GM21526 (cell line): ENCODE data around the gene SLC6A16.
"Not testable (repeated sequence)": the region's sequence is repeated elsewhere in the genome, so short reads cannot be mapped to it uniquely, and the experiment has no call there.

ENCODE experiments used
- ATAC-seq: cut with Tn5 transposase; IDR thresholded peaks from one replicate; pipeline ENCODE4 v1.9.1; 2021; ENCODE audit warnings: moderate library complexity; ENCODE audit not compliant: unreplicated experiment, low FRiP score

SLC6A16 gene

GRCh38 chr19:49287141-49287770, 37.7 kb downstream of the SLC6A16 start:
- ATAC-seq: no peak

GRCh38 chr19:49282184-49282583, 42.8 kb downstream of the SLC6A16 start:
- ATAC-seq: no peak

GRCh38 chr19:49272204-49272603, 52.8 kb downstream of the SLC6A16 start:
- no peak for ATAC-seq

- no peak for ATAC-seq
Observed at GRCh38 chr19:49271080-49271753, 53.8 kb downstream of the SLC6A16 start.

GRCh38 chr19:49266409-49266808, 58.6 kb downstream of the SLC6A16 start:
- ATAC-seq: not testable (repeated sequence)

GRCh38 chr19:49264258-49264657, 60.7 kb downstream of the SLC6A16 start:
- ATAC-seq: no peak

- no peak for ATAC-seq
Observed at GRCh38 chr19:49261602-49262001, 63.4 kb downstream of the SLC6A16 start.

GRCh38 chr19:49256691-49257090, 68.3 kb downstream of the SLC6A16 start:
- ATAC-seq: no peak

- ATAC-seq: no peak
Observed at GRCh38 chr19:49255674-49256073, 69.3 kb downstream of the SLC6A16 start.

- no peak for ATAC-seq
Observed at GRCh38 chr19:49249933-49250332, 75.1 kb downstream of the SLC6A16 start.

- no peak for ATAC-seq
Observed at GRCh38 chr19:49247676-49248075, 77.3 kb downstream of the SLC6A16 start.

- ATAC-seq: no peak
Observed at GRCh38 chr19:49244256-49244655, 80.7 kb downstream of the SLC6A16 start.

- no peak for ATAC-seq
Observed at GRCh38 chr19:49243726-49244125, 81.3 kb downstream of the SLC6A16 start.

GRCh38 chr19:49243129-49243528, 81.9 kb downstream of the SLC6A16 start:
- ATAC-seq: no peak

- ATAC-seq: no peak
Observed at GRCh38 chr19:49241769-49242168, 83.2 kb downstream of the SLC6A16 start.
